NCI-H2081 (cell line): Measurements from ENCODE around the gene ABHD1.

Experiments used
- DNase-seq, 2 experiments: peaks; one replicate each; lab custom pipeline; 2025; lab: John Stamatoyannopoulos, UW

The ABHD1 gene

GRCh38 chr2:27136751-27137150, 13.1 kb downstream of the ABHD1 start:
- DNase-seq, result no peak

DNA sequence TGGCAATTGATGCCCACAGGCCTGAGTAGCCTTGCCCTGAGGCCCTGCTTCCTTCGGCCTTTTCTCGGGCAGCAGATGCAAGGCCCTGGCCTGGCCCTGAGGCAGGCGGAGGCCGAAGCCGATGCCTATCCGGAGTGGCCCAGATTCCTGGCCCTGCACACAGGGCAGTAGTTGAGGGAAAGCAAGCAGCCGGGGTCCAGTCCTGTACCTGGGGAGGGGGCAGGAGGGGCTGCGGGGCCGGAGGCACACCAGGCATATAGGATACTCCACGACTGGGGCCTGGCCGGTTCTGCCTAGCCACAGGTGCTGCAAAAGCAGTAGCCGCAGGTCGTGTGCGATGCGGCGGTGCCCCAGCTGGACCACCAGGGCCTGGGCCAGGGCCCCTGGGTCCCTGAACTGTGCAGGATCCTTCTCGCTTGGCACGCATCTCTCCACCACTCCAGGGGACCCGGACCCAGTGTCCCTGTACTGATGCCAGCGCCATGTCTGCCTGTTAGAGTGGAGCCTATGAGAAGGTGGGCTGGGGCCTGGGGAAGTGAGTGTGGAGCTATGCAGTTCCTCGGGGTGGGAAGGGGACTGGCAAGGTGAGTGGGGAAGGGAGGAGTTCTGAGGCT, 13.8 kb downstream of the ABHD1 start:
- no peak for DNase-seq

DNA sequence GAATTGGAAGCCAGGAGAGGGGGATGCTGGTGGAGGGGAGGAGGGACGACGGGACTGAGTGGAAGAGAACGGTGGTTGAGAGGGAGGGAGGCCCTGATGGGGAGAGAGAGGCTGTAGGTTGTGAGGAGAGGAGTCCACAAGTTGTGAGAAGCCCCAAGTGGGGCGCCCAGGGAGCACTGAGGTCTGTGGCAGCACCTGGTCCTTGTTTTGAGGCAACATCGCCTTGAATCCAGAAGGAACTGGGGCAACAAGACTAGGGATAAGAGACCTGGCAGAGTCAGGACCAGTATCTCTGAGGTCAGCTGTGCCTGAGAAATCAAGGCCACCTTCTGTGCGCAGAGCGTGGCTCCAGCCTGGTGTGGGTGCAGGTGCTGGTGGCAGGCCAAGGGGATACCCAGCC, 14.5 kb downstream of the ABHD1 start:
- DNase-seq, result no peak

GRCh38 chr2:27139310-27139709, 15.7 kb downstream of the ABHD1 start, which contains the start of gene PRR30:
TSS of gene PRR30 (minus strand) at chr2:27139410. CDS start at chr2:27138329, 1,081 bp downstream.
- no peak for DNase-seq

GRCh38 chr2:27143285-27143684, 19.7 kb downstream of the ABHD1 start:
- no peak for DNase-seq

GRCh38 chr2:27145682-27146081, 22.1 kb downstream of the ABHD1 start:
- no peak for DNase-seq

DNA sequence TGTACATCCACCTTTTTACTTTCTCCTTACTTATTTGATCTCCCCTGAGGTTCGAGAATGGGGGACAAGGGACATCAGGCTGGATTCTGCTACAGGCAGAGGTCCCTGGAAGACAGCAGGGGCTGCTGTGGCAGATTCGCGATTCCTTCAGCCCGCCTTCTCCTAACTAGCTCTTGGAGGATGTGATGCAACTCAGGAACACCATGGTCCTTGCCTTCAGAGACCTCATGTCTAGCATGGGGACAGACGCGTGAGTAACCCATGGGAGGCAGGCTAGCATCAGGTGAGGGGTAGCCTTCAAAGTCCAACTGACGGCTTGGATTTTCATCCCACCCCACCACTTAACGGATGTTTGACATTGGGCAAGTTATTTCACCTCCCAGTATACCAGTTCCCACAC, 24.3 kb downstream of the ABHD1 start:
- DNase-seq, result no peak

GRCh38 chr2:27148801-27149439, 25.3 kb downstream of the ABHD1 start, which contains the start of gene TCF23:
TSS of gene TCF23 (plus strand) at chr2:27149004. CDS start at chr2:27149134, 130 bp downstream.
- DNase-seq, result no peak

DNA sequence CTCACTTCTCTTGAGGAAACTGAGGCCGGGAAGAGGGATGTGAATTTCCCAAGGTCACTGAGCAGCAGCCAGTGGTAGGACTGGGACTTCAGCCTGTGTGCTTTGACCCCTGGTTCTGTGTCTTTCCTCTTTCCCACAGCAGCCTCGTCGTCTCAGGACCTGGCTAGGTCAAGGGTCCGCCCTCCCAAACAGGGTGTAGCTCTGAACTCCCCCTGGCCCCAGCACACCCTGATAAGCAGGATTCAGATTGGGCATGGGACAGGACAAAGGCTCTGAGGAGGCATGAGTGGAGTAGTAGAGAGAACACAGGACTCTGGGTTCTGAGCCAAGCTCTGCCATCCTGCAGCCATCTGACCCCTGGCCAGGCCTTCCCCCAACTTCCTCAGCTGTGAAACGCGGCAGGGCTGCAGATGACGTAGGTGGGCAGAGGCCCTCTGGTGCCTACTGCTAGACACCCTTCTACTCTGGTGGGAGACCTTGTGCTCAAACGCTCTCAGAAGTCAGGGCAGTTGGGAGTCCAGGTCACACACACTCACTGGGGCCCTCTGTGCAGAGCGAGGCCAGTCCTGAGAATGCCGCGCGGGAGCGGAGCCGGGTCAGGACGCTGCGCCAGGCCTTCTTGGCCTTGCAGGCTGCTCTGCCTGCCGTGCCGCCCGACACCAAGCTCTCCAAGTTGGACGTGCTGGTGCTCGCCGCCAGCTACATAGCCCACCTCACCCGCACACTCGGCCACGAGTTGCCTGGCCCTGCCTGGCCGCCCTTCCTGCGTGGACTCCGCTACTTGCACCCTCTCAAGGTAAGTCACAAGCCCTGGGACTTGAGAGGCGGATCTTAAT, 26.2 kb downstream of the ABHD1 start:
- DNase-seq, result no peak

DNA sequence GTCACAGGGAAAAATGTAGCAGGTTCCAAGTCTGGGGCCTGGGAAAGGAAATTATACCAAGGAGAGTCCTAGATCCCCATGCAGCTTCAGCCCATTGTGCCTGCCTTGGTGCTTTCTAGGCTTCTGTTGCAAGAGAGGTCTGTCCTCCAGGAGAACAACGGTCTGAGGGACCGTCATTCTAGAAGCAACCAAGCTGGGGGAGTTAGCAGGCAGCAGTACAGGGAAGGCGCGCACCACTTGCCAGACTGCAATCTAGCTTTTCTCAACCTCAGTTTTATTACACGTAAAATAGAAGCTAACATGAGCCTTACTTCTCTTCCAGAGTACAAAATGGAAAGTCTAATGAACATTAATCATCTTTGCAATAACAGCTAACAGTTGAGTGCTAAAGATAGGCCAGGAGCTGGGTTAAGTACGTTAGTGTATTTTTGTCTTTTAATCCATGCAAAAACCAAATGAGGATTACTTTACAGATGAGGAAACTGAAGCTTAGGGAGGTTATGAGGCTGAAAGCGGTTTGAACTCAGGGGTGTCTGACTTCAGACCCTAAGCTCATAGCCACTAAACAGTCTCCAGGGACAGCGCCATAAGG, 27.1 kb downstream of the ABHD1 start:
- DNase-seq, result no peak

- DNase-seq, result no peak
Measured at GRCh38 chr2:27152102-27152795, 28.6 kb downstream of the ABHD1 start.

- peak; percentile 28 to 73 for DNase-seq
Measured at GRCh38 chr2:27152796-27153464, 29.3 kb downstream of the ABHD1 start.

DNA sequence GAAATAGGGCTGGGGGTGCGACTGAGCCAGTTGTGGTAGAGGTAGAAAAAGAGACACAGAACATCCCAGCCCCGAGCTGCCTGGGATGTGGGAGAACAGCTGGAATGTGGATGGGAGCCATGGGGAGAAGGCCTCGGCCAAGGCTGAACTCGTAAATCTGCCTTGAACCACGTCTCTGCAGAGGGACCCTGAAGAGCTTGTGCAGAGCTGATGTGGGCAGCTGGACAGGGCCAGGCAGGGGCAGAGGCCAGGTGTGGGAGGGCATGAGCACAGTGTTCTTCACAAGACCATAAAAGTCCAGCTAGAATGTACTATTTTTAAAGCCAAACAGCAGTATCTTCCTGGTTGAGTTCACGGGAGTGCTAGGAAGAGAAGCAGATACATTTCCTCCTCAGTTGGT, 30.9 kb downstream of the ABHD1 start:
- DNase-seq, result no peak

GRCh38 chr2:27155069-27155520, 31.5 kb downstream of the ABHD1 start:
- DNase-seq, result no peak

GRCh38 chr2:27158468-27158867, 34.9 kb downstream of the ABHD1 start:
- no peak for DNase-seq

DNA sequence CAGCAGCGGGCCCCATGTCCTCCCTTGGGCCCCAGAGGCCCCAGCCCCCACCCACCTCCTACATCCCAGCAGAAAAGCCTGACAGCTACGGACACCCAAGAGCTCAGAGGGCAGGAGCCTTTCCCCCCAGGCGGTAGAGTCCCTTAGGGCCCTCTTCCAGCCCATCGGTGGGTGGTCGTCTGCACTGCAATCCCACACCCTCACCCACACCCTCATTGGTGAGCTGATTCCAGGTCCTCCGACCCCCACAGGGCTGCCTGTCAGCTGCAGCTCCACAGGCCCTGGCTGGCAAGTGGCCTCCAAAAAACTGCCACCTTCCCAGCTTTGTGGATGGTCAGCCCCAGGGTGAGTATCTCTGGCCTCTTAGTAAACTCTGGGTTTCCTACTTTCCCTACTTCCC, 35.7 kb downstream of the ABHD1 start:
- DNase-seq, result no peak

DNA sequence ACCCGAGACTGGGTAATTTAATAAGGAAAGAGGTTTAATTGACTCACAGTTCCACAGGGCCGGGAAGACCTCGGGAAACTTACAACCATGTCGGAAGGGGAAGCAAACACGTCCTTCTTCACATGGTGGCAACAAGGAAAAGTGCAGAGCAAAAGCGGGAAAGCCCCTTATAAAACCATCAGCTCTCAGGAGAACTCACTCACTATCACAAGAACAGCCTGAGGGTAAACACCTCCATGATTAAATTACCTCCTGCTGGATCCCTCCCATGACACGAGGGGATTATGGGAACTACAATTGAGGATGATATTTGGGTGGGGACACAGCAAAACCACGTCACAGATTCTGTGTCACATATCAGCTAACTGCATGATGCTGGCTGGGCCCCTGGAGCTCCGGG, 36.6 kb downstream of the ABHD1 start:
- DNase-seq, result no peak

- no peak for DNase-seq
Measured at GRCh38 chr2:27162151-27163121, 38.8 kb downstream of the ABHD1 start.

DNA sequence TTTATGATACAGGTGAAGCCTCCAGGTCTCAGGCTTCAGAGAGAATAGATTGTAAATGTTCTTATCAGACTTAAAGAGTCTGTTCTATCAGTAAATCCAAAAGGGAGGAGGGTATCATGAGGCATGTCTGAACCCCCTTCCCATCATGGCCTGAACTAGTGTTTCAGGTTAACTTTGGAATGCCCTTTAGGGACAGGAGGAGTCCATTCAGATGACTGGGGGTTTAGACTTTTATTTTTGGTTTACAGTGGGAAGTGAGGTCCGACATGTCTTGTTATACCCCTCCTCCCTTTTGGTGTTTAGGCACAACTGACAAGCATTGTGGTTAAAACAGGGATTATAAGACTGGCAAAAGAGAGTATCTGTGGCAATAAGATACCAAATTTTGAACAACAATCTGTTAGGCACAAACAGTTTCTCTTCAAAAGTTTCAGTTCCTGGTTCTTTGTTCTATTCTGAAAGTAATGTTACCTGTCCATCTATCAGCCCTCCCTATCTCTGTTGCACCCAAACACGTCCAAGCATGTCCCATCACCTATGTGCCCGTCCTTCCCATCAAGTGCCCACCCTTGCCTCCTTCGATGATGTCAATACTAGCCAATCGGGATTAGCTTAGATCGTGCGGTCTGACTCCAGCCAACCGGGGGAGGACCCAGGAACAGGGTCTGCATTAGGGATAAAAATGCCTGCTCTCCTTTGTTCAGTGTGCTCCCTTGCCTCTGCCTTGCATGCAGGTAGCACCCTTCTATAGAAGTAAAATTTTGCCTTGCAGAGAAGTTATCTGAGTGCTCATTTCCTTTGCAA, 41.5 kb downstream of the ABHD1 start:
- no peak for DNase-seq
